Measurements from ENCODE around the gene GYS1.

Gene GYS1

GRCh38 chr19:49020931-49021895, 28.1 kb upstream of the GYS1 start:
- Histone ChIP-seq H3K4me3 (ENCODE audit: low read depth, low read length) (no peak overlapping the region), H3K4me1 (ENCODE audit: control insufficient read depth, insufficient read depth, low read length) (peaks cover 8% of the 10 kb centered on the region), H3K27ac (ENCODE audit: extremely low read depth, low read depth, low read length) (no peak overlapping the region), H3K36me3 (ENCODE audit: control insufficient read depth in 2 of 2, insufficient read depth in 1 of 2, low read length in 2 of 2) (peaks cover 0 to 3% of the 10 kb centered on the region in 2 experiments; a peak in 2 of 3 replicates), H3K9me3 (ENCODE audit: control insufficient read depth, insufficient read depth, low read depth, low read length) (no peaks in the 10 kb centered on the region)
- CTCF ChIA-PET, result interaction anchor here (0.6 to 2.6 kb wide), 7 partner anchors 21 to 178 kb away, joined by 3 to 12 read pairs (median 6); partner anchors contain the start of genes GYS1 and RUVBL2
- POLR2A ChIA-PET, result interaction anchor here (0.6 to 3.4 kb wide), 3 partner anchors 28 to 659 kb away, joined by 5 to 20 read pairs (median 6); partner anchors contain the start of genes GYS1 and RUVBL2
- peak; percentile 87 for TF ChIP-seq ZNF398 (tag by site-specific recombination; IDR thresholded peaks at IDR 0.05)
- TF ChIP-seq REPIN1 (tag by site-specific recombination; IDR thresholded peaks at IDR 0.05; ENCODE audit: low read depth), result no peak
- no peak; the same call in 1 of the 2 replicates for TF ChIP-seq ZBTB6 (tag by site-specific recombination; IDR thresholded peaks at IDR 0.05)
- peak; percentile 42; the same call in 1 of the 2 replicates for TF ChIP-seq ZEB2 (tag by site-specific recombination; IDR thresholded peaks at IDR 0.05)
- peak; percentile 56; the same call in 1 of the 2 replicates for TF ChIP-seq ZXDB (tag by site-specific recombination; IDR thresholded peaks at IDR 0.05)
- peak; percentile 52; the same call in 1 of the 2 replicates for TF ChIP-seq ZSCAN23 (tag by site-specific recombination; IDR thresholded peaks at IDR 0.05)
- TF ChIP-seq ZNF2 (tag by site-specific recombination; IDR thresholded peaks at IDR 0.05), result peak; percentile 32; the same call in 1 of the 2 replicates
- 0 out of 2 replicates have a peak, but pooled peaks have one; percentile 36 for TF ChIP-seq HIC1 (tag by site-specific recombination; IDR thresholded peaks at IDR 0.05)
- 0 out of 2 replicates have a peak, but pooled peaks have one; percentile 12 for TF ChIP-seq ZFHX2 (tag by site-specific recombination; conservative IDR thresholded peaks at IDR 0.05)
- TF ChIP-seq KLF9 (tag by site-specific recombination; IDR thresholded peaks at IDR 0.05; ENCODE audit: low read depth), result peak; percentile 53
- peak; percentile 88 for TF ChIP-seq PRDM10 (tag by site-specific recombination; IDR thresholded peaks at IDR 0.05)
- TF ChIP-seq TRIM28 (IDR thresholded peaks at IDR 0.05; ENCODE audit: borderline replicate concordance, low read length), result no peak
- no peak for TF ChIP-seq ZNF654 (tag by site-specific recombination; IDR thresholded peaks at IDR 0.05; ENCODE audit: low read depth)
- 0 out of 2 replicates have a peak, but pooled peaks have one; percentile 55 for TF ChIP-seq ZNF211 (tag by site-specific recombination; IDR thresholded peaks at IDR 0.05; ENCODE audit: low read depth)
- peak; percentile 81 for TF ChIP-seq PATZ1 (tag by site-specific recombination; IDR thresholded peaks at IDR 0.05)
- peak; percentile 48; the same call in 1 of the 2 replicates for TF ChIP-seq ZNF623 (tag by site-specific recombination; IDR thresholded peaks at IDR 0.05)
- no peak for TF ChIP-seq ZNF274 (IDR thresholded peaks at IDR 0.05; ENCODE audit: low read length)
- peak; percentile 47; the same call in 1 of the 2 replicates for TF ChIP-seq ZNF274 (tag by site-specific recombination; IDR thresholded peaks at IDR 0.05; ENCODE audit: borderline replicate concordance)
- TF ChIP-seq OSR2 (tag by site-specific recombination; IDR thresholded peaks at IDR 0.05), result peak; percentile 79
- peak; percentile 73; the same call in 1 of the 2 replicates for TF ChIP-seq BCL11A (tag by site-specific recombination; IDR thresholded peaks at IDR 0.05; ENCODE audit: low read depth)
- peak; percentile 29; the same call in 1 of the 2 replicates for TF ChIP-seq ZNF629 (tag by site-specific recombination; IDR thresholded peaks at IDR 0.05)
- 0 out of 2 replicates have a peak, but pooled peaks have one; percentile 29 for TF ChIP-seq ZNF169 (tag by site-specific recombination; IDR thresholded peaks at IDR 0.05)
- TF ChIP-seq ZNF24 (tag by site-specific recombination; IDR thresholded peaks at IDR 0.05), result peak; percentile 69; the same call in 1 of the 2 replicates
- peak; percentile 98 for TF ChIP-seq PRDM1 (tag by site-specific recombination; IDR thresholded peaks at IDR 0.05)

Measured in HEK293 (cell line).